GM18519 (cell line): Measurements from ENCODE around the gene USP5.

ENCODE experiments used
- ATAC-seq: cut with Tn5 transposase; IDR thresholded peaks from one replicate; pipeline ENCODE4 v1.9.1; 2021; ENCODE audit warnings: mild to moderate bottlenecking, moderate library complexity; ENCODE audit not compliant: unreplicated experiment, low FRiP score

Gene USP5

DNA sequence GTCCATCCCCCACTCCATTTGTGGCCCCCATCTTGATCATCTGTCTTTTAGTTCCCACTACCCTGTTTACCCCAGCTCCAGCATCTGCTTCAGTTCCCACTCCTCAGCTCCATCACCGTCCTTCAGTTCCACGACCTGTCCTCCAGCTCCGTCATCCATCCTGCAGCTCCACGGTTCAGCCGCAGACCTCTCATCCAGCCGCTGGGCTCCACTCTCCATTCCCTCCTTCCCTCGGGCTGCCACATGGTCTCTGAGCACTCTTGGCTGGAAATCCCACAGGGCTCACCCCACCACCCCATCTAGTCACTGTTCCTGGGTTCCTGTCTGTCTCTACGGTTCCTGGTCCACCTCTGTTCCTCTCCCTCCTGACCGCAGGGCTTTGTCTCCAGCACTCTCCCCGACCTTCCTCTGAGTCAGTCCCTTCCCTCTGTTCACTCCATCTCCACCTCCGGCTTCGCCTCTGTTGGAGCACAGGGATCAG, 27.0 kb upstream of the USP5 start:
- ATAC-seq, result no peak

DNA sequence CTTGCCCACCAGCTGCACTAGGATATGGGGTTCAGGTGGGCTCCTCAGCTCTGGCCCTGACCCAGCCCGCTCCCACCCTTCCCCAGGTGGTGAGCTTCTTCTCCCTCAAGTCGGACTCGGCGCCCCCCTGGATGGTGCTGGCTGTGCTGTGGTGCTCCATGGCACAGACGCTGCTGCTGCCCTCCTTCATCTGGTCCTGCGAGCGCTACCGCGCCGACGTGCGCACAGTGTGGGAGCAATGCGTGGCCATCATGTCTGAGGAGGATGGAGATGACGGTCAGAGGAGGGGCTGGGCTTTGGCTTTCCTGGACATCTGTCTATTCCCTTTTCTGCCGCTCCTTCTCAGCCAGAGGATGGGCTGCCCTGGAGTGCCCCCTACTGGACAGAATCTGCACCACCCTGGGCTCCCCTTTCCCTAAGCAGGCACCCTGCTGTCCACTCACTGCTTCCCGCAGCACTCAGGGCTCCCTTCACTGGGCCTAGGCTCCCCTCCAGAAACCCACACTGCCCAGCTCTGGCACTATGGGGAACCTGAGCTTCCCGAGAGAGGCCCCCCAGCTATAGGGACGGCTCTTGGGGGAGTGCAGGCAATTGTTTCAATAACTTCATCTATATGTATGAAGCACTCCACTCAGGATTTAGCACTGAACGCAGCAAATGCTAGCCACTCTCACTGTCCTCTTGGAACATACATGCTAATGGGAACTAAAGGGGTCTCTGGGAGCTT, 26.4 kb upstream of the USP5 start:
- ATAC-seq, result no peak

DNA sequence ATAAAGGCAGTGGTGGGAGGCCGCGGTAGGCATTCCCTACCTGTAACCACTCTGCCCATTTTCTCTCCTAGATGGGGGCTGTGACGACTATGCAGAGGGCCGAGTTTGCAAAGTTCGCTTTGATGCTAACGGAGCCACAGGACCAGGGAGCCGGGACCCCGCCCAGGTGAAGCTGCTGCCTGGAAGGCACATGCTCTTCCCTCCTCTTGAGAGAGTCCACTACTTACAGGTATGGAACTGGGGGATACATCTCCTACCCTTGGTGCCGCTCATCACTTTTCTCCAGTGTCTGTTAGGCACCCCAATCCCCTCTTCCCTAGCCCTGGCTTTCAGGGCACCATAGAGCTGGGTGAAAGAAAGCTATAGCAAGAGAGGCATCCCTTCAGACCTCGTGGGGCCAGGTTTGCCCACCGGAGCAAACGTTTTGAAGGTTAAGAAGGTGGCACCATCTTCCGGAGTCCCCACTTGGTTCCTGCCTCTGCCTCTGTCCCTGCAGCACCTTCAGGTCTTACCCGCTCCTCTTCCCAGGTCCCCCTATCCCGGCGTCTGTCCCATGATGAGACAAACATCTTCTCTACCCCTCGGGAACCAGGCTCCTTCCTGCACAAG, 25.7 kb upstream of the USP5 start:
- ATAC-seq, result no peak

DNA sequence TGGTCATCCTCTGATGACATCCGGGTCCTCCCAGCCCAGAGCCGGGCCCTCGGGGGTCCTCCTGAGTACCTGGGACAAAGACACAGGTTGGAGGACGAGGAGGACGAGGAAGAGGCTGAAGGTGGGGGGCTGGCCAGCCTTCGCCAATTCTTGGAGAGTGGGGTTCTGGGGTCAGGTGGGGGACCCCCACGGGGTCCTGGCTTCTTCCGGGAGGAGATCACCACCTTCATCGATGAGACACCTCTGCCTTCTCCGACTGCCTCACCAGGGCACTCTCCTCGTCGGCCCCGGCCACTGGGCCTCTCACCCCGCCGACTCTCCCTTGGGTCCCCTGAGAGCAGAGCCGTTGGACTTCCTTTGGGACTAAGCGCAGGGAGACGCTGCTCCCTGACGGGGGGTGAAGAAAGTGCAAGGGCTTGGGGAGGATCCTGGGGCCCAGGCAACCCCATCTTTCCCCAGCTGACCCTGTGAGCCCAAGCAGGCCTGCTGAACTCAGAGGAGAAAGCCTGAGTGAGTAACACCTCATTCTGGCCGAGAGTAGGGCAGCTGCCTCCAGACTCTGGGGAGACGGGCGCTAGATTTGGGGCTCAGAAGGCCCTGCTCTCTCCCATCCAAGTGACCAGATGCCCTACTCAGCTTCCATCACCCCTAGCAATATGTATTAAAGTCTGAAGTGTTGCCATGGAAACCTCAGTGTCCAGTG, 25.1 kb upstream of the USP5 start:
- no peak for ATAC-seq

DNA sequence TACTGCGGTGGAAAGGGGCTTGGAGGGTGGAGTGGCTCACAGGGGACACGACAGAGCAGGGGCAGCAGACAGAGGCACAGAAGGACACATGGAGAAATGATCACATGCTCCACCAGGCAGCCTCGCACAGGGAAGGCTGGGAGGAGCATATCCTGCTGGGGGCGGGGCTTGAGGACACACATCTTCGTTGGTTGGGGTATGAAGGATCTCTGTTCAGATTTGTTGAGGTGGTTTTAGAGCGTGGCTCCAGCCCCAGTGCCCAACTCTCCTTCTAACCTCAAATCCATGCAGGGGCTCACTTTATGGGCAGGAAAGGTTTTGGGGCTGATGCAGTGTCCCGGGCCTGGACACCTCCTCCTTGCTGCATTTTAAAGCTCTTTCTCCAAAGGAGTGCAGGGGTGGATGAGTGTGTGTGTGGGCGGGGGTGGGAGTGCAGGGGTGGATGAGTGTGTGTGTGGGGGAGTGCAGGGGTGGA, 24.5 kb upstream of the USP5 start:
- no peak for ATAC-seq

DNA sequence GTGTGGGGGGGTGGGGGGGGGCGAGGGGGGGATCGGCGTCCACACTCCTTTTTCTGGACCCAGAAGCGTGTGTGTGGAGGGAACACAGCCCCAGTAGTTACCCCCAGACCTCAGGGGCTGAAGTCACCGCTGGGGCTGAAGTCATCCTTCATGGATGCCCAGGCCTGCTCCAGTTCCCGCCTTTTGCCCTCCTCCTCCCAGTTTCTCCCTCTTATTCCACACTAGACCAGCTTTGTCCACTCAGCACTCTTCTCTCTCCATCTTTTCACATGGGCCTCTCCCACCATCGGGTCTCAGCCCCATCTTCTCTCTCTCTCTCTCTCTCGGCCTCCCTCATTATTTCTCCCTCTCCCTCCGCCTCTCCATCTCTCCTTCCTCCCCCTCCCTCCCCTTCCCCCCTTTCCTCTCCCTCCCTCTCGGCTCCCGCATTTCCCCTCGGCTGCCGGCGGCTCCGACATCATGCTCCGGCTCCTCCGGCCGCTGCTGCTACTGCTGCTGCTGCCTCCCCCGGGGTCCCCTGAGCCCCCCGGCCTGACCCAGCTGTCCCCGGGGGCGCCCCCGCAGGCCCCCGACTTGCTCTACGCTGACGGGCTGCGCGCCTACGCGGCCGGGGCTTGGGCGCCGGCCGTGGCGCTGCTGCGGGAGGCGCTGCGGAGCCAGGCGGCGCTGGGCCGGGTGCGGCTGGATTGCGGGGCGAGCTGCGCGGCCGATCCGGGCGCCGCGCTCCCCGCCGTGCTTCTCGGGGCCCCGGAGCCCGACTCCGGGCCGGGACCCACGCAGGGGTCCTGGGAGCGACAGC, 23.8 kb upstream of the USP5 start, which contains the start of gene P3H3:
Gene P3H3 (plus strand): TSS at position 426 of the 799 bp plus-strand sequence. CDS start 34 bp downstream, at position 460.
- no peak for ATAC-seq

DNA sequence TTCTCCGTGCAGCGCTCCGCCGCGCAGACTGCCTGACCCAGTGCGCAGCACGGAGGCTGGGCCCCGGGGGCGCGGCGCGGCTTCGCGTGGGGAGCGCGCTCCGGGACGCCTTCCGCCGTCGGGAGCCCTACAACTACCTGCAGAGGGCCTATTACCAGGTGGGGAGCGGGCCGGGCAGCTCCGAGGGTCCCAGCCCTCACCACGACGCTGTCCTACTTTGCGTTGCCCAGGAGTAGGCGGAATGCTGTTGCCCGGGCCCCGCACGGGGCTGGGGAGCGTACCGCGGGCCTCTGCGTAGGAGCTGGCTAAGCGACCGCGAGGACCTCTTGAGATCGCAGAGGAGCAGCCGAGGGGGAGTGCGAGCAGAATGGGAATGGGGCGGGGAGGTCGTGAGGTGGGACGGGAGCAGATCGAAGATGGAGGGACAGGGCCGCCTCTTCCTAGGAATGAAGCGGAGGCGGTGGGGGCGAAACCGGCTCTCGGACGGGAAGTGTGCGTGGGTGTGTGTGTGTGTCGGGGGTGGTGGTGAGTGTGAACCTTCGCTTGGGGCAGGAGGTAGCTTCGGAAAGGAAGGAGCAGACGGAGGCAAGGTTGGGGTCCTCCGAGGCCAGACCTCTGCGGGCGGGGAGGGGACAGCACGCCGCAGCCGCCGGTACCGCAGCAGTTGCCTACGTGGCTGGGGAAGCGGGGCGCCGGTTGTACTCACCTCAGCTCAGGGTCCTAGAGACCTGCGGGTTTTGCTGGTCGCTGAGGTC, 23.0 kb upstream of the USP5 start:
- no peak for ATAC-seq

DNA sequence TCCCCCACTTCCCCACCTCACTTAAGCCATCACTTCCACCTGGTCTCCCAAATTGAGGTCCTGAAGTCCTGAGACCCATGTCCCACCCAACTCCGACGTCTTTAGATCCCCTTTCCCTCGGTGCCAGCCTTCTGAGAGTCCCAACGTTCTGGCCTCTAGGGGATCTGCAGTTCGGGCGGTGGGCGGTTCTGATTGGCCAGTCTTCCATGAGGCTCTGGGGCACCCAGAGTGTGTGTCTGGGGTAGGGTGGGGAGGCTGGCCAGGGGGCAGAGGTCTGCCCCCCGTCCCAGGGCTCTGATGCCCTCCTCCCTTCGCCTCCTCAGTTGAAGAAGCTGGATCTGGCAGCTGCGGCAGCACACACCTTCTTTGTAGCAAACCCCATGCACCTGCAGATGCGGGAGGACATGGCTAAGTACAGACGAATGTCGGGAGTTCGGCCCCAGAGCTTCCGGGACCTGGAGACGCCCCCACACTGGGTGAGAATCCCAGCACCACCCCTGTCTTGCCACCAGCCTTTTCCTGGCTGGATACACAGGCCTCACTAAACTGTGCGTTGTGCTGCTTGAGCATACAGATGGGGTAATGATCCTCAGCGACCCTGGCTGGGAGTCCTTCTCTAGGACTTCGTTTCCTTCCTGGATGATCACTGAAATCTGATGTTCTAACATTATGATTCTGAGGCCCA, 22.3 kb upstream of the USP5 start:
- ATAC-seq, result no peak

DNA sequence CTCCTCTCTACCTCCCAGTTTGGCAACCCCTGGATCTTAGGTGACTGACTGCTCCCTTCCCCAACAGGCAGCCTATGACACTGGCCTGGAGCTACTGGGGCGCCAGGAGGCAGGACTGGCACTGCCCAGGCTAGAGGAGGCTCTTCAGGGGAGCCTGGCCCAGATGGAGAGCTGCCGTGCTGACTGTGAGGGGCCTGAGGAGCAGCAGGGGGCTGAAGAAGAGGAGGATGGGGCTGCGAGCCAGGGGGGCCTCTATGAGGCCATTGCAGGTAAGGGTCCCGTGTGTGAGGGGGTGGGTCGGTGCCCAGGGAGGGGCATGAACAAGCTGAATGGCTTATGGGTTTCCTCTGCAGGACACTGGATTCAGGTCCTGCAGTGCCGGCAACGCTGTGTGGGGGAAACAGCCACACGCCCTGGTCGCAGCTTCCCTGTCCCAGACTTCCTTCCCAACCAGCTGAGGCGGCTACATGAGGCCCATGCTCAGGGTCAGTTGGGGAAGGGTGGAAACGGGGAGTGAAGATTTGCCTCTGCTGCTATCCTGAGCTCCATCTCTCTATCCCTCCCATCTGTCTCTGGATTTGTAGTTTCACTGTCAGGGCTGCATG, 21.6 kb upstream of the USP5 start:
- ATAC-seq, result no peak

DNA sequence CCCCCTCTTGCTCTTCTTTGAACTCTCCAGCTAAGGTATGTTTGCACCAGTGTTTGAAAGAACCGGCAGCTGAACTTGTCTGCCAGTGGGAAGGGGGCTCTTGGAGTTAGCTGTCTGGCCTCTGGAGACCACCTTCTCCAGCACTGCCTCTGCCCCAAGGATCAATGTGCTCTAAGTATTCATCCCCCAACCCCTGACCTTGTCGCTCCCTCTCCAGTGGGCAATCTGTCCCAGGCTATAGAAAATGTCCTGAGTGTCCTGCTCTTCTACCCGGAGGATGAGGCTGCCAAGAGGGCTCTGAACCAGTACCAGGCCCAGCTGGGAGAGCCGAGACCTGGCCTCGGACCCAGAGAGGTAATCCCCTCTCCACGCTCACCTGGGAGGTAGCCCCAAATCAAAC, 21.0 kb upstream of the USP5 start:
- no peak for ATAC-seq

DNA sequence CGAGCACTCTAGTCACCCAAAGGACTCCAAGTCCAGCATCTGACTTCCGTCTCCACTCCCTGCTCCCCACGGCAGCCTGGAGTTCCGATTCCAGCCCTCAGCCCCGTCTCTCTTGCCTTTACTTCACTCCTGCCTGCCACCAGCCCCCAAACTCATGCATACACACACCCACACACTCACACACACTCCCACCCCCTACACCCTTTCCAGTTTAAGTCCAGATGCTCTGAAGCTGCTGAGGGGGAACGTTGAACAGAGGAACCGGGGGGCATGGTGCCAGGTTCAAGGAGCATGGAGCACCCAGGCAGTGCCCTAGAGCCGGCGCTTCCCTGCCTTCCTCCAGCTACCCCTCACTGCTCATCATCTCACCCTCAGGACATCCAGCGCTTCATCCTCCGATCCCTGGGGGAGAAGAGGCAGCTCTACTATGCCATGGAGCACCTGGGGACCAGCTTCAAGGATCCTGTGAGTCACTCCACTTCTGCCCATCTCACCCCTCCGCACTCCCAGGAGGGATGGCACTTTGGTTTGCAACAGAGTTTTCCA, 20.4 kb upstream of the USP5 start:
- ATAC-seq, result no peak

DNA sequence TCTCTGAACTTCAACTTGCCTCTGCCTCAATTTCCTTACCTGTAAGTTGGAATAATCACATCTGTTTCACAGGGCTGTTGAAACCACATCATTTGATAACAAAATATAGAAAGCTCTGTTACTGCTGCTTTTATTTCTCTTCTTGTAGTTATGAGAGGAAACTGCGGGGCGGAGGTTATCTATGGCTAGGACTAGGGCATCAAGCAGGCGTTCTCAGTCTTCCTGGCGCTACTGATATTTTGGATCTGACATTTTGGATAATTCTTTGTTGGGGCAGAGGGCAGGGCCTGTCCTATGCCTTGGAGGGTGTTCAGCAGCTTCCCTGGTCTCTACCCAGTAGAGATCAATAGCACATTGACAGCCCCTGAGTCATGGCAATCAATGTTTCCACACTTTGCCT, 19.8 kb upstream of the USP5 start:
- ATAC-seq, result no peak

DNA sequence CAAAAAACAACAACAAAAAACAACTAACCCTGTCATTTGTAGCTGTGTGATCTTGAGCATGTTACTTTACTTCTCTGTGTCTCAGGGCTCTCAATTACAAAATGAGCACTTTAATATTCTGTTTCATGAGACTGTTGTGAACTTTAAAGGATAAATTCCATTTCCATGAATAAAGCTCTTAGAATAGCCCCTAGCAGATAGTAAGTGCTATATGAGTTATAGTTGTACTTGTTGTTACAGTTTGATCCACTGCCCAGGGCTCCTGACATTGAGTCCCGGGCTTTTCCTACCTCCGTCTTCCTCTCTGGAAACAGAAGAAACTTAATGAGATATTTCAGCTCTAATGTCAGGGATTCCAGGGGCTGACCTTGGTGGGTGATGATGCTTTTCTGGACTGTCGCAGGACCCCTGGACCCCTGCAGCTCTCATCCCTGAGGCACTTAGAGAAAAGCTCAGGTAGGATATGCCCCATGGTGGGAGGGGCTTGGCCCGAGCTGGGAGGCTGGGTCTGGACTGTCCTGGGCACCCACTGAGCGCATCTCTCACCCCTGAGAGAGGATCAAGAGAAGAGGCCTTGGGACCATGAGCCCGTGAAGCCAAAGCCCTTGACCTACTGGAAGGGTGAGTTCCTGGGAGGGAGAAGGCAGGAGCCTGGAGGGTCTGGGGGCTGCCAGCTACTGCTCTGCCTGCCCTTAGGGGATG, 18.6 kb upstream of the USP5 start:
- no peak for ATAC-seq

DNA sequence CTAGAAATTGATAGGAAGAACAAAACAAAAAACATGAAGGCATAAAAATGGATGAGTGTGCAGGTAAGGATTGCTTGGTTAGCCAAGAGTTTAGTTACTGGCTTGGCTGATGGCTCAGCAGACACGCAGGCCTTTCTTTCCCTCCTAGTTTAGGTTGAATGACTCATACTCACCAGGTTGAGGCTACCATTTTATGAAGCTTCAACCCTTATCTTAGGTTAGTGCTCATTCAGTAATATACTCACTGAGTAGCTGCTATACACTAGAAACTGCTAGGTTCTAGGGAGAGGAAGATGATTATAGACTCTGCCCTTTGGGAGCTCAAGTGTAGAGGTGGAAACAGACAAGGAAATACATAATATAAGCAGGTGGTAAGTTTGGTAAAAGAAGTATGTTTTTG, 17.7 kb upstream of the USP5 start:
- ATAC-seq, result no peak

DNA sequence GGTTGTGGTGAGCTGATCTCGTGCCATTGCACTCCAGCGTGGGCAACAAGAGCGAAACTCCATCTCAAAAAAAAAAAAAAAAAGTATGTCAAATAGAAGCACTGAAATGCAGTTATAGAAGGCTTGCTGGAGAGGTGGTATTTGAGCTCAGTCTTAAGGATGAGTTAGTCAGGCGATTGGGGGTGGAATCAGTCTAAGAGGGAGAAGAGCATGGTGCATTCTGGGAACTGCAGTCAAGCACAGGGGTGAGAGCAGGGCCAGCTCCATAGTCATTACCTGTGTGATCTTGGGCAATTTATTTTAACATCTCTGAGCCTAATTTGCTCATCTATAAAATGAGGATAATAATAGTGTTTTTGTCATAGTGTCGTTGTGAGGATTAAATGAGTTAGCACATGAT, 17.1 kb upstream of the USP5 start:
- no peak for ATAC-seq

DNA sequence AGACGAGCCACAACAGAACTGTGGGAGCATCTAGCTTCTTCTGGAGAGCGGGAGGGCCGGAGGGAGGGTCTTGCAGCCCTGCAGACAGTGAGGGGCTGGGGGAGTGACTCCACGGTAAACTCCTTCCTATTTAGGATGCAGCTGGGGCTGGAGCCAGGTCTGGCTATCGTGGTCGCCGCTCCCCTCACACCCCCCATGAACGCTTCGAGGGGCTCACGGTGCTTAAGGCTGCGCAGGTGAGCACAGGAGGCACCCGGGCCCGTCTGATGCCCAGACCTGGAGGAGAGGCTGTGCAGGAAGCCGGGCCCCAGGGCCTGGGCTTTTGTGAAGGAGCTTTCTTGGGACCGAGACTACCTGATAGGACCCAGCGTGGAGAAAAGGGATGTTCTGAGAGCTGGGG, 15.1 kb upstream of the USP5 start:
- ATAC-seq, result no peak

DNA sequence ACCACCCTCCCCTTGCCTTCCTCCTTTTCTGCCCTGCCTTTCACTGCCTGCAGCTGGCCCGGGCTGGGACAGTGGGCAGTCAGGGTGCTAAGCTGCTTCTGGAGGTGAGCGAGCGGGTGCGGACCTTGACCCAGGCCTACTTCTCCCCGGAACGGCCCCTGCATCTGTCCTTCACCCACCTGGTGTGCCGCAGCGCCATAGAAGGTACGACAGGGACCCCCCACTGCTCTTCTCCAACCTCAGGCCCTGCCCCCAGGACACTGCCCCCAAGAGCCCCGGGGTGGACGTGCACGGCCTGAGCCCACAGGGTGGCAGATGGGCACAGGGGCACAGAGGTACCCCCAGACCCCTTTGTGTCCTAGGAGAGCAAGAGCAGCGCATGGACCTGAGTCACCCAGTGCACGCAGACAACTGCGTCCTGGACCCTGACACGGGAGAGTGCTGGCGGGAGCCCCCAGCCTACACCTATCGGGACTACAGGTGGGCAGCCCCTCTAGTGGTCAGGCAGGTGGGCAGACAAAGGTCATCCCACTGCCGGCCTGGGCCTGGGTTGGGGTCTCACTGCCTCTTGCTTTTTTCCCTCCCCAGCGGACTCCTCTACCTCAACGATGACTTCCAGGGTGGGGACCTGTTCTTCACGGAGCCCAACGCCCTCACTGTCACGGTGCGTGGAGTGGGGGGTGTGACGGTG, 14.4 kb upstream of the USP5 start:
- no peak for ATAC-seq

DNA sequence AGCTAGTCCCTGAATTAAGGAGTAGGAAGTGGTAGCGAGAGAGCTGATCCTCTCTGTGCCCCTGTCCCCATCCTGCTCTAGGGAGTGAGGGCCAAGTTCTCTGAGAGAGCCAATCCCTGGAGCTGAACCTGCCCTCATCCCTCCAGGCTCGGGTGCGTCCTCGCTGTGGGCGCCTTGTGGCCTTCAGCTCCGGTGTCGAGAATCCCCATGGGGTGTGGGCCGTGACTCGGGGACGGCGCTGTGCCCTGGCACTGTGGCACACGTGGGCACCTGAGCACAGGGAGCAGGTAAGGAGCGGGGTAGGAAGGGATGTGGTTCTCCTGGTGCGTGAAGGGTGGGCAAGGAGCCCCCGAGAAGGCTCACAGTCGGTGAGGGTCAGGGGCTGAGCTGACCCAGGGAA, 13.1 kb upstream of the USP5 start:
- ATAC-seq, result no peak
